Measurements from ENCODE around the gene SLC6A15.

The SLC6A15 gene

DNA sequence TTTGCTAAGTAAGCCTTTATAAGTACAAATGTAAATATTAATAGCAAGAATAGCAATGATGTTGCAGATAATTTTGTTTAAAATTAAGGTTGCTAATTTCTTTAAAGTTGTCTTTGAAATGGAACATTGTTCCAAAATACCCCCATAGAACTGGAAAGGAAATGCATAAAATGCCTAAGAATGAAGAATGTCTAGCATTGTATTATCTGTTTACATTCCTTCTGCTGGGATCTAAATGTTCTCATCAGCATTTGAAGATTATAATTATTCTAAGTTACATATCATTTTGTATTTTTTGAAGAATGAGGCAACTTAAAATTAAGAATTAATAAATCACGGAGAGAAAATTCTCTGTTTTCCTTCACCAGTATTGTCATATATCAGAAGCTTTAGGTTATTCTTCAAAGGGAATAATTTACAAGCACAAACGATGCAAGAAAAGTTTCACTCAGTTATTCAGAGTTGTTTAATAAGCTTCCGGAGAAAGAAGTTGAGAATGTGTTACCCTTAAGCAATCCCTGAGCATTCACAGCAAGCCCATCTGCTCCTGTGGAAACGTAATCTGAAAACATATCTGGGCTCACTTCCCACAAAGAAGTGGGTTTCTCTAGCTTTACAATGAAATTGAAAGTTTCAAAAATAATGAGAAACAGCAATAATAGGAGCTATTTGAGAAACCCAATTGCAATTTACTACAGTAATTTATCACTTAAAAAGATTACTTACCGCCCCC lies 21.3 kb downstream of the SLC6A15 start:
- no peaks in the 10 kb centered on the region for H3F3A ChIP-seq (ENCODE audit: insufficient read depth, low read length)
- no peaks in the 10 kb centered on the region for H3K4me1 ChIP-seq (ENCODE audit: low read length)
- H3K79me2 ChIP-seq (ENCODE audit: low read length): no peaks in the 10 kb centered on the region
- no peak overlapping the region for H3K9ac ChIP-seq (ENCODE audit: low read length)
- H3K36me3 ChIP-seq (replicated peaks; ENCODE audit: insufficient read depth, low read length): no peaks in the 10 kb centered on the region
- DNase-seq: no peak
- no peaks in the 10 kb centered on the region for H3K9me2 ChIP-seq (replicated peaks; ENCODE audit: insufficient read depth, low read length)
- H3K4me3 ChIP-seq (ENCODE audit: low read length): no peak overlapping the region
- H3K9me3 ChIP-seq (replicated peaks; ENCODE audit: insufficient read depth, low read length): no peaks in the 10 kb centered on the region
- no peaks in the 10 kb centered on the region for H3K27me3 ChIP-seq (replicated peaks; ENCODE audit: insufficient read depth, low read length)
- no peak overlapping the region for H3K4me2 ChIP-seq (ENCODE audit: low read depth, low read length)
- H3K27ac ChIP-seq (ENCODE audit: low read length): no peak overlapping the region
- no peak overlapping the region for H2AFZ ChIP-seq (ENCODE audit: low read length)
- TF ChIP-seq EZH2phosphoT487 (IDR thresholded peaks at IDR 0.05; ENCODE audit: low read length) (no peak), EZH2 (optimal IDR thresholded peaks at IDR 0.05; ENCODE audit: low read depth, low read length) (no peak), CTCF (IDR thresholded peaks at IDR 0.05; ENCODE audit: low read length) (no peak)
- no peaks in the 10 kb centered on the region for H4K20me1 ChIP-seq (ENCODE audit: insufficient read depth, low read length)

DNA sequence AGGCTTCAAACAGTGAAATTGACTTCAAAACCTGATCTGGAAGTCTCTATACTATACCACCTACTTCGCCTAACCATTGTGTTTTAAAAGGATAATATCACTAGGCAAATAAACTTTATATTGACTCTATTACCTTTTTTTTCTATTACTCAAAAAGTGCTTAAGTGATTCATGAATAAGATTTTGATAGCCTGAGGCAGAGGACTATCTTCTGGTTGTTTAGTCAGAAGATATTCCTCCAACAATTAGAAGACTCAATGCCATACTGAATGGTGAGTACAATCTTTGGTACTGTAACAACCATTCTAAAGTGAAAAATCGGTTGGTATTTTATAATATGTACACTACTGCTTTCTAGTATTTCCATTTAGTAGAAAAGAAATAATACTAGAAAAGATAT lies 22.8 kb downstream of the SLC6A15 start:
- no peaks in the 10 kb centered on the region for H3K9me3 ChIP-seq (replicated peaks; ENCODE audit: insufficient read depth, low read length)
- H3K79me2 ChIP-seq (ENCODE audit: low read length): no peaks in the 10 kb centered on the region
- DNase-seq: no peak
- no peak overlapping the region for H3K4me3 ChIP-seq (ENCODE audit: low read length)
- no peak overlapping the region for H3K9ac ChIP-seq (ENCODE audit: low read length)
- no peaks in the 10 kb centered on the region for H3K36me3 ChIP-seq (replicated peaks; ENCODE audit: insufficient read depth, low read length)
- H3K9me2 ChIP-seq (replicated peaks; ENCODE audit: insufficient read depth, low read length): no peaks in the 10 kb centered on the region
- H3K27ac ChIP-seq (ENCODE audit: low read length): no peak overlapping the region
- H4K20me1 ChIP-seq (ENCODE audit: insufficient read depth, low read length): no peaks in the 10 kb centered on the region
- H3K27me3 ChIP-seq (replicated peaks; ENCODE audit: insufficient read depth, low read length): no peaks in the 10 kb centered on the region
- no peaks in the 10 kb centered on the region for H3K4me1 ChIP-seq (ENCODE audit: low read length)
- TF ChIP-seq EZH2phosphoT487 (IDR thresholded peaks at IDR 0.05; ENCODE audit: low read length) (no peak), CTCF (IDR thresholded peaks at IDR 0.05; ENCODE audit: low read length) (no peak), EZH2 (optimal IDR thresholded peaks at IDR 0.05; ENCODE audit: low read depth, low read length) (no peak)
- H3F3A ChIP-seq (ENCODE audit: insufficient read depth, low read length): no peaks in the 10 kb centered on the region
- H3K4me2 ChIP-seq (ENCODE audit: low read depth, low read length): no peak overlapping the region
- H2AFZ ChIP-seq (ENCODE audit: low read length): no peak overlapping the region

DNA sequence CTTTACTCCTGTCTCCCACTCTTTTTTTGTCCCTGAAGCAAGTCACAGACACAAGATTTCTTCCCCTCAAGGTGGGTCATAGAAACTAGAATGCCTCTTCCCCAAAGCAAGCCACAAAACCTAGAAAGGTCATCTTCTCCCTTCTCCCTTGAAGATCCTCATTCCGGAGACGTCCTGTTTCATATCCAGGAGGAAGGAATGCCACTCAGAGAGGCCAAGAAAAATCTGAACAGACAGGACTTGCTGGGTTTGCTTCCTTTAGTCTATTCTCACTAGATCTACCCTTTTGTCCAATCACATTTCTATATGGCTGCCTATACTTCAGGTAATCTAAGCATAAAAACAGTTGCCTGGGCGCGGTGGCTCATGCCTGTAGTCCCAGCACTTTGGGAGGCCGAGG lies 23.7 kb downstream of the SLC6A15 start:
- H3K4me2 ChIP-seq (ENCODE audit: low read depth, low read length): no peak overlapping the region
- no peak overlapping the region for H3K4me3 ChIP-seq (ENCODE audit: low read length)
- no peaks in the 10 kb centered on the region for H4K20me1 ChIP-seq (ENCODE audit: insufficient read depth, low read length)
- TF ChIP-seq CTCF (IDR thresholded peaks at IDR 0.05; ENCODE audit: low read length): no peak
- no peak for TF ChIP-seq EZH2phosphoT487 (IDR thresholded peaks at IDR 0.05; ENCODE audit: low read length)
- no peak for TF ChIP-seq EZH2 (optimal IDR thresholded peaks at IDR 0.05; ENCODE audit: low read depth, low read length)
- H3K9me3 ChIP-seq (replicated peaks; ENCODE audit: insufficient read depth, low read length): no peaks in the 10 kb centered on the region
- H3K27ac ChIP-seq (ENCODE audit: low read length): no peak overlapping the region
- H3K9ac ChIP-seq (ENCODE audit: low read length): no peak overlapping the region
- no peaks in the 10 kb centered on the region for H3F3A ChIP-seq (ENCODE audit: insufficient read depth, low read length)
- H3K4me1 ChIP-seq (ENCODE audit: low read length): no peaks in the 10 kb centered on the region
- no peak overlapping the region for H2AFZ ChIP-seq (ENCODE audit: low read length)
- DNase-seq: no peak
- H3K36me3 ChIP-seq (replicated peaks; ENCODE audit: insufficient read depth, low read length): no peaks in the 10 kb centered on the region
- no peaks in the 10 kb centered on the region for H3K27me3 ChIP-seq (replicated peaks; ENCODE audit: insufficient read depth, low read length)
- H3K79me2 ChIP-seq (ENCODE audit: low read length): no peaks in the 10 kb centered on the region
- no peaks in the 10 kb centered on the region for H3K9me2 ChIP-seq (replicated peaks; ENCODE audit: insufficient read depth, low read length)
